ENCODE measurements around the gene TBC1D5. TPM values are rescaled to one million over a fixed set of nuclear protein-coding genes. Genes with fewer than 3 reads are reported as not detected.

Gene TBC1D5
- total RNA-seq, 1 experiment from 2014 or later: 33.9 TPM

DNA sequence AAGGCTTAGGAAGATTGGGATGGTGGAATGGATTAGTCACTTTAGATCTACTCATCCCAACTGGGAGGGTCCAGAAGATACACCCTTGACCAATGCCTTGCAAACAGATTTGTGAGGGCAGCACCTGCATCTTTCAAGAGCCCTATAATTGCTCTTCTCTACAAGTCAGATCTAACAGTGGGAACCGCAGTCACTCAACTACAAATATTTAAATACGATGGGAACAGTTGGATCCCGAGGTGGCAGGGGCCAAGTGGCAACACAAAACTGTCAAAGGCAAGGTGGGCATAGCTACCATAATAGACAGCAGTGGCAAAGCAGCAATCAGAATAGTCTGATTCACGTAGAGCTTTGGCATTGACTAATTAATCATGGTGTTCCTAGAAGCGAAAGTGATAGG lies 152.0 kb downstream of the TBC1D5 start:
- intact Hi-C loops (cut with micrococcal nuclease): no loop called here
- Histone ChIP-seq H3K27me3 (ENCODE audit: insufficient read depth, low read length) (no peaks in the 10 kb centered on the region), H3K9me2 (ENCODE audit: insufficient read depth) (no peaks in the 10 kb centered on the region), H3K9me3 (ENCODE audit: control insufficient read depth in 1 of 2, insufficient read depth in 1 of 2, low read depth in 1 of 2, low read length in 2 of 2) (peaks cover 0 to 7% of the 10 kb centered on the region in 2 experiments; a peak in 2 of 4 replicates), H3K79me2 (ENCODE audit: insufficient read depth, low read length) (no peaks in the 10 kb centered on the region), H4K20me1 (ENCODE audit: insufficient read depth) (no peaks in the 10 kb centered on the region), H3K4me1 (ENCODE audit: control insufficient read depth in 1 of 2, insufficient read depth in 2 of 2, low read length in 2 of 2) (no peaks in the 10 kb centered on the region), H3K4me3 (replicated peaks in 1 of 2; ENCODE audit: low read depth in 1 of 2, low read length in 2 of 2) (no peak overlapping the region), H2AFZ (ENCODE audit: low read depth, low read length, poor library complexity, severe bottlenecking) (no peak overlapping the region), H3K27ac (ENCODE audit: low read depth, low read length) (no peak overlapping the region), H3K4me2 (ENCODE audit: low read length) (no peak overlapping the region), H3K9ac (ENCODE audit: low read length) (no peak overlapping the region), H3K36me3 (ENCODE audit: control insufficient read depth in 1 of 2, insufficient read depth in 2 of 2, low read length in 2 of 2) (no peaks in the 10 kb centered on the region)
- CTCF ChIA-PET: no interaction called here
- DNase-seq (ENCODE audit: low read depth, low spot score) (no peak), ATAC-seq (no peak)
- no peak for TF ChIP-seq POLR2AphosphoS5 (IDR thresholded peaks at IDR 0.05; ENCODE audit: low read depth, low read length)
- no peak for TF ChIP-seq ZFX (IDR thresholded peaks at IDR 0.05)
- TF ChIP-seq SRF (IDR thresholded peaks at IDR 0.05; ENCODE audit: low read depth): no peak
- no peak for TF ChIP-seq ZBTB33 (IDR thresholded peaks at IDR 0.05; ENCODE audit: extremely low read depth, insufficient replicate concordance, low read length)
- TF ChIP-seq EGR1 (IDR thresholded peaks at IDR 0.05; ENCODE audit: low read depth): no peak
- no peak for TF ChIP-seq YY1 (IDR thresholded peaks at IDR 0.05; ENCODE audit: extremely low read depth, insufficient replicate concordance, low read depth, low read length)
- TF ChIP-seq POLR2A (IDR thresholded peaks at IDR 0.05; ENCODE audit: borderline replicate concordance, extremely low read depth, insufficient read depth, insufficient read length): no peak
- TF ChIP-seq SIN3A (IDR thresholded peaks at IDR 0.05; ENCODE audit: low read depth): no peak
- no peak for TF ChIP-seq TCF7L2 (IDR thresholded peaks at IDR 0.05; ENCODE audit: borderline replicate concordance, extremely low read depth, insufficient read depth, insufficient read length)
- TF ChIP-seq ELF1 (IDR thresholded peaks at IDR 0.05; ENCODE audit: borderline replicate concordance, low read depth): no peak
- TF ChIP-seq EZH2 (IDR thresholded peaks at IDR 0.05): no peak
- TF ChIP-seq FOSL1 (IDR thresholded peaks at IDR 0.05; ENCODE audit: low read depth): no peak
- no peak for TF ChIP-seq JUND (IDR thresholded peaks at IDR 0.05)
- TF ChIP-seq, protein P1, sequence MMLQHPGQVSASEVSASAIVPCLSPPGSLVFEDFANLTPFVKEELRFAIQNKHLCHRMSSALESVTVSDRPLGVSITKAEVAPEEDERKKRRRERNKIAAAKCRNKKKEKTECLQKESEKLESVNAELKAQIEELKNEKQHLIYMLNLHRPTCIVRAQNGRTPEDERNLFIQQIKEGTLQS (IDR thresholded peaks at IDR 0.05): no peak
- RAD21 ChIA-PET (ENCODE audit: low non-redundant PET in 1 of 2, low total read pairs in 2 of 2, uncharacterized antibody in 2 of 2, unreplicated experiment in 2 of 2): no interaction called here
- BruUV-seq (replicated peaks): no TSS peak
- POLR2A ChIA-PET: no interaction called here

Data from HCT116 (cell line).